HAP-1 (cell line): ENCODE results near the gene MKKS.

Experiments used
- DNase-seq, 2 experiments: peaks; one replicate each; pipeline ENCODE4 v3.0.0-alpha.2; 2016 to 2020; ENCODE audit warnings: low spot score in 2 of 2
- H3K27me3 ChIP-seq: fragments of 250-450 bp; sonication (Bioruptor Pico); 2 replicates; pipeline ENCODE4 v1.5.1; 2020; ENCODE audit warnings: low read depth, mild to moderate bottlenecking, moderate library complexity
- H3K36me3 ChIP-seq: fragments of 250-450 bp; sonication (Bioruptor Pico); replicated peaks from 2 replicates; pipeline ENCODE4 v1.5.1; 2020; ENCODE audit warnings: mild to moderate bottlenecking
- H3K4me1 ChIP-seq: fragments of 250-450 bp; sonication (Bioruptor Pico); 2 replicates; pipeline ENCODE4 v1.5.1; 2020; ENCODE audit warnings: mild to moderate bottlenecking
- H3K4me3 ChIP-seq: fragments of 250-450 bp; sonication (Bioruptor Pico); 2 replicates; pipeline ENCODE4 v1.5.1; 2020; ENCODE audit warnings: mild to moderate bottlenecking, moderate library complexity
- H3K9me3 ChIP-seq: fragments of 250-450 bp; sonication (Bioruptor Pico); 2 replicates; pipeline ENCODE4 v1.5.1; 2020; ENCODE audit warnings: mild to moderate bottlenecking, moderate library complexity
- in situ Hi-C: fragments of 300-500 bp; cut with MboI; formaldehyde crosslinking; loops from 3 replicates; pipeline ENCODE4 v1.14.3; 2020; ENCODE audit warnings: low sequenced_read_pairs, inconsistent platforms, mixed read lengths

Gene MKKS

DNA sequence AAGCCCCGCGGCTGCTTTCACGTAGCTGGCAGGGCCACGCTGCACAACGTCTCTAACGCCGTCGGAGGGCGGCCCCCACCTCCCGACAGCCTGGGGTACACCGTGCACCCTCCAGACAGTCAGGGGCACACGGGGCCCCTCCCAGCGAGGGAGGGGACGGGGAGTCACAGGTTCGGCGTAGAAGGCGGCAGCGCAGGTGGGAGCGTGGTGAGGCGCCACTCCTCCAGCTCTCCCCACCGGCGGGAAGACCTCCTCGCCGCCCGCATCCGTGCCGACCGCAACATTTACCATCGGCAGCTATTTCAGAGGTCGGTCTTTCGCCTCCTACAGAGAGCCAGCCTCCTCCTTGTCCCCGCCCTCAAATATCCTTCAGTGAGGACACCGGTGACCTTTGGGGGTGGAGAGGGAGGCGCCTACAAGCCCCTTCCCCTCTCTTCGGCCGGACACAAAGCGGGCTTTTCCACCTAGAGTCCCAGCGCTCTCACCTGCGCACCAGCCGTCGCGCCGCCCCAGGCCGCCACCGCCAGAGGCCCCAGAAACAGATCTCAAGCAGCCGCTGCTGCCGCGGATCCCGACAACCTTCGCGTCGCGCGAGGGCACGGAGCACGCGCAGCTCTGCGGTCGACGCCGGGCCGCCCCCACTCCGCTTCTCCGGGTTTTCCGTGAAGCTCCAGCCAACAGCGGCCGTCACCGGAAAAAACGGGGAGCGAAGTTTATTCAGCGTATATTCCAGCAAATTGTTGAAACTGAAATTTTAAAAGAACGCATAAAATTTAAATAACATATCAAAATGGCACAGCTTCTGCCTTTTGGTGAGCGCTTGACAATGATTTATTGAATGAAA is at the start of gene MKKS:
Gene MKKS (minus strand): TSS at position 600 of the 844 bp plus-strand sequence. CDS start 20,708 bp downstream, outside the sequence.
- H3K36me3 ChIP-seq: no peaks in the 10 kb centered on the region
- H3K4me3 ChIP-seq: peak within 1 kb of the TSS; percentile 63
- peak; percentile 80 to 93 for DNase-seq
- H3K27me3 ChIP-seq: no peaks in the 10 kb centered on the region
- no peaks in the 10 kb centered on the region for H3K9me3 ChIP-seq
- H3K4me1 ChIP-seq: peaks cover 36% of the 10 kb centered on the region
- in situ Hi-C loops: no loop called here

DNA sequence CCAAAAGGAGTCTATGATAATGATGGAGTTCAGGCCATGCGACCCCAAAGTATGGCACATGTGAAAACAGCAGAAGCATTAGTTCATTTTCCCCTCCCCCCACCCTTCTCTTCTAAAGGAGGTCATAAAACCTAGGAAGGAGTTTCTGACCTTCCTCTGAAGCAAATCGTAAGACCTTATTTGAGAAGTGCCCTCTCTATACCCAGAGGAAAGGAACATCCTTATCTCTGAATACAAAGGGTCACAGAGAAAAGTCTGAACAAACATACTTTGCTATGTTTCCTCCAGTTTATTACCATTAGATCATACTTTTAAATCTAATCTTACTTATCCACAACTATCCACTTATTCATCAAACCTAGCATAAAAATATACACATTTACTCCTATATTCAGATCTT is 49.7 kb upstream of the MKKS start:
- Histone ChIP-seq H3K27me3 (no peaks in the 10 kb centered on the region), H3K36me3 (no peaks in the 10 kb centered on the region), H3K4me1 (no peaks in the 10 kb centered on the region), H3K9me3 (no peaks in the 10 kb centered on the region), H3K4me3 (no peak overlapping the region)
- DNase-seq: no peak
- in situ Hi-C loops: no loop called here

DNA sequence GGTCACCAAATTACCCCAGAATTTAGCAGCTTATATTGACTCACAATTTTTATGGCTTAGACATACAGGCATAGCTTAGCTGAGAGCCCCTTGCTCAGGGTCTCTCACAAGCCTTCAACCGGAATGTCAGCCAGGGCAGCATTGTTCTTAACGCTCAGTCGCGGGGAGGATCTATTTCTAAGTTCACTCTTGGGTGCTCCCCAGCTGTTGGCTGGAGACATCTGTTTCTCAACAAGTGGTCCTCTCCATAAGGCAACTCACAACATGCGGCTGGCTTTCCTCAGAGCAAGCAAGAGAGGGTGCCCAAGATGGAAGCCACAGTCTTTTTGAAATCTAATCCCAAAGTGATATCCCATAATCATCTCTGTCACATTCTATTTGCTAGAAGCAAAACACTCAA is 47.7 kb upstream of the MKKS start:
- H3K36me3 ChIP-seq: no peaks in the 10 kb centered on the region
- H3K4me1 ChIP-seq: no peaks in the 10 kb centered on the region
- DNase-seq: no peak
- no peak overlapping the region for H3K4me3 ChIP-seq
- in situ Hi-C loops: no loop called here
- H3K9me3 ChIP-seq: no peaks in the 10 kb centered on the region
- H3K27me3 ChIP-seq: no peaks in the 10 kb centered on the region

DNA sequence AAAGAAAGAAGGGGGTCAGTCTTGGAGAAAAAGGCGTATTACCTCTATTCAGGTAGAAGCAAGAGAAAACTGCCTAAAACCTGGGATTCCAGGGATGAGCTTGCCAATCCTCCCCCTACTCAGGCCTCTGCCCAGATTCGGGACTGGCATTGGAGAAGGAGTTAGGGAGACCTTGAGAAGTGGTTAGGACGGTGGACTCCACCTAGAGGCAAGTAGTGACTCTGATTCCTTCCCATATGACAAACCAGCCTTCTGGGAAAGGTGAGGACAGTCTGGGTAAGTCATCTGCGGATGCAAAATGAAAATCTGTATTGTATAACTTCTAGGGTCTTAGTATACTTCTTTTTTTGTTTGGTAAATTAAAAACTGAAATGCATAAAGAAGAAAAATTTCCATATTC is 44.9 kb upstream of the MKKS start:
- Histone ChIP-seq H3K36me3 (no peaks in the 10 kb centered on the region), H3K27me3 (no peaks in the 10 kb centered on the region), H3K4me1 (peaks cover 4% of the 10 kb centered on the region), H3K4me3 (no peak overlapping the region), H3K9me3 (no peaks in the 10 kb centered on the region)
- in situ Hi-C loops: no loop called here
- no peak for DNase-seq

DNA sequence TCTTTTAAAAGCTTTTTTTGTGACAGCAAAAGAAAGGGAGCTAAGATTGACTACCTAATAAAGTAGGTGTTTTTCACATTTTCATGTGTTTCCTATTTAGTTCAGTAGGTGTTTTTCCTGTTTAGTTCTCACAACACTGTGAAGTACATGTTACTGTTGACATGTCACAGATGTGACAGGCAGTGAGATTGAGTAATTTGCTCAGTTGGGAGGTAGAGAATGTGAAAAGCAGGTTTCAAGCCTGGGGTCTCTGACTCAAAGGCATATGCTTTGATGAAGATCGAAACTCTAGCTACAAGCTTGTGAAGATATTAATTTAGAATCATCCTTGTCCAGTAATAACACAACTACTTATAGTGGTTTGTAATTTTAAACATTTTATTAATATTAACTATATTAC is 44.2 kb upstream of the MKKS start:
- Histone ChIP-seq H3K4me1 (peaks cover 6% of the 10 kb centered on the region), H3K27me3 (no peaks in the 10 kb centered on the region), H3K36me3 (no peaks in the 10 kb centered on the region), H3K4me3 (no peak overlapping the region), H3K9me3 (no peaks in the 10 kb centered on the region)
- in situ Hi-C loops: no loop called here
- DNase-seq: no peak

DNA sequence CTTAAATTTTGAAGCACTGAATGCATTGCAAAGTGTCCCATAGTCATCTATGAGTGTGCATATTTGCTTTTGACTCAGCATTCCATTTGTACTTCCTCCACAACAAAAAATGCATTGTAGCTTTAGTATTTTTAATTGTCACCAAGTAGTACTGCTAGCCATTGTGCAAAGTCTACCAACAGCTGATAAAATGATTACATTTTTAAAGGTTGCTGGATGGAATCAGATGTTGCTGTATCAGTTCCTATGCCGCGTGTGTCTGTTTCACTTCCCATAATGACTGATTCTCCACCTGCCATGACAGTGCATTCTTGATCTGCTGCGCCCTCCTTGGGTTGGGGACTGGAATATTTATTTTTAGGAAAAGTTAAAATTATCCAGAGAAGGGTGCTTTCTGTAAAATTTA is 42.3 kb upstream of the MKKS start:
- H3K4me3 ChIP-seq: no peak overlapping the region
- in situ Hi-C loops: no loop called here

DNA sequence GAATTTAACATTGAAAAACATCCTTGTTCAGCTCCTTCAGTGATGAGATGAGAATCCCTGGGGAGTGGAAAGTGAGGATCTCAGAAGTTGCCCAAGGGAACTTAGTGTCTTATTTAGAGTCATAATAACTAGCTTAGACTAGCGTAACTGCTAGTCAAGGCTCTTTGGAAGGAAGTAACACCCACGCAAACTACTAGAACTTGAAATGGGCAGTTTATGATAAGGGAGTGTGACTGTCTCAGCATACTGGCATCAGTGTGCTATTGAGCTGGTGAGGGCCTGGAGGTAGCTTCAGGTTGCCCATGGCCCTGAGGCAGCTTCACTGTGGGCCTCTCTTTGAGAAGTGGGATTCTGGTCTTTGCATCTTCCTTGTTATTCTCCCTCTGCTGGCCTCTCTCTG is 41.2 kb upstream of the MKKS start:
- no peak overlapping the region for H3K4me3 ChIP-seq
- no peak for DNase-seq
- H3K4me1 ChIP-seq: peaks cover 6% of the 10 kb centered on the region
- no peaks in the 10 kb centered on the region for H3K9me3 ChIP-seq
- H3K27me3 ChIP-seq: no peaks in the 10 kb centered on the region
- in situ Hi-C loops: no loop called here
- H3K36me3 ChIP-seq: no peaks in the 10 kb centered on the region

More for the DNA sequence above, 42.3 kb upstream of the MKKS start:
- no peaks in the 10 kb centered on the region for H3K9me3 ChIP-seq
- no peaks in the 10 kb centered on the region for H3K27me3 ChIP-seq
- H3K36me3 ChIP-seq: no peaks in the 10 kb centered on the region
- H3K4me1 ChIP-seq: peaks cover 6% of the 10 kb centered on the region
- DNase-seq: no peak

DNA sequence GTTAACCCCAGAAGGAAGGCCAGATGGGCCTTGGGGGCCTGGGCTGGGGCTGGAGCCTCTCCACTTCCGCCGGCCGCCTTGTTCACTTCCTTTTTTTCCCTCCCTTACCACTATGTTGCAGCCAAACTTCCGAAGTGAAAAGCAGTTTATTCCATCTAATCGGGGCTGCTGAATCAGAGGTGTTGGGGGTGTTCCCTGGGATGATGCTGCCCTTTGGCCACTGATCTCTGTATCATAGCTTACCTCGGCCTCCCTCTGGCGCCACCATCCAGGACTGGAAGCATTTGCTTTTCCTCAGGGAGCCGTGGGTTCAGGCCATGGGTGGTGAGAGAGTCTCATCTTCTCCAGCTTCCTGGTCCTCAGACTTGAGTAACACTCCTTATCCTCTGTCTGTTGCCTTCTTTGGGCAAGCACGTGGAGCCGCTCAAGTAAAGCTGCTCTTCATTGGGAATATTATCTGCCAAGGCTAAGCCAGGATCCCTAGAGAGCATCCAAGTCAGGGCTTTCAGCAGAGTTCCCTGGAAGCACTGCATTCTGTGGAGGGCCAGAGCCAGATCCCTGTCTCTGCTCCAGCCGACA is 40.7 kb upstream of the MKKS start:
- no peak overlapping the region for H3K4me3 ChIP-seq
- DNase-seq: no peak
- in situ Hi-C loops: no loop called here
- no peaks in the 10 kb centered on the region for H3K9me3 ChIP-seq
- H3K27me3 ChIP-seq: no peaks in the 10 kb centered on the region
- peaks cover 6% of the 10 kb centered on the region for H3K4me1 ChIP-seq
- no peaks in the 10 kb centered on the region for H3K36me3 ChIP-seq

DNA sequence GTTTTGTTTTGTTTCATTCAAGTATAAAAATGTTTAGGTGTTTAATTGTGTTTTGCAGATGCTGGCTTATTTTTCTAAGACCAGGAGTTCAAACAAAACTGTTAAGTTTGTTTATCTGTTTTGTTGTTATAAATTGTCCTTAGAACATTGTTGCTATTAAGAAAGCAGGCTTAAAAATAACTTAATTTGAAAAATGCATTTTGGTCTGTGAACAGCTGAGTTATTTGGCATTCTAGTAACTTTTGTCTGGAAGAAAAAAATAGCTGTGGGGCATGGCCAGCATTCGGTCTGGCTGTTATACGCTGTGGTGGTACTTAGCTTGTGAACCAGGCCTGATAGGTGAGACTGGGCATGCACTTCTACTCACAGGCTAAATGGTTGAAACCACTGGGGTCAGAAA is 38.8 kb upstream of the MKKS start:
- no peaks in the 10 kb centered on the region for H3K27me3 ChIP-seq
- H3K9me3 ChIP-seq: no peaks in the 10 kb centered on the region
- in situ Hi-C loops: no loop called here
- peaks cover 13% of the 10 kb centered on the region for H3K4me1 ChIP-seq
- no peak overlapping the region for H3K4me3 ChIP-seq
- no peak for DNase-seq
- H3K36me3 ChIP-seq: no peaks in the 10 kb centered on the region

DNA sequence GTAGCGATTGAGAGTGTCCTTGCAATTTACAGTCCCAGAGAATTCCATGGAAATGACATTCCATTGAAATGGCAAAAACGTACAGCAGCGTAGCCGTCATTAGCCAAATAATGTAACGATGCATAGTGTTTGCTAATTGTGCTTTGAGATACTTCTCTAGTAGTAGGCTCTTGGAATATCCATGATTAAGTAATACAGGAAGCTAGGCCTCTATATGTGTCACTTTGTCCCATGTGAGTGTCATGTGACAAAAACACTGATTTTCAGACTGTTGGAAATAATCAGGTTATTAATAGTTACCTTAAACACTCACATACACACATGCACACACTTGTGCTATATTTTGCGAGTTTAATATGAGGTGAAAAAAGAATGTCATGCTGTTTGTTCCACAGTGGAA is 36.3 kb upstream of the MKKS start:
- DNase-seq: no peak
- H3K4me1 ChIP-seq: peaks cover 32% of the 10 kb centered on the region
- no peak overlapping the region for H3K4me3 ChIP-seq
- H3K27me3 ChIP-seq: no peaks in the 10 kb centered on the region
- in situ Hi-C loops: no loop called here
- H3K36me3 ChIP-seq: no peaks in the 10 kb centered on the region
- no peaks in the 10 kb centered on the region for H3K9me3 ChIP-seq

DNA sequence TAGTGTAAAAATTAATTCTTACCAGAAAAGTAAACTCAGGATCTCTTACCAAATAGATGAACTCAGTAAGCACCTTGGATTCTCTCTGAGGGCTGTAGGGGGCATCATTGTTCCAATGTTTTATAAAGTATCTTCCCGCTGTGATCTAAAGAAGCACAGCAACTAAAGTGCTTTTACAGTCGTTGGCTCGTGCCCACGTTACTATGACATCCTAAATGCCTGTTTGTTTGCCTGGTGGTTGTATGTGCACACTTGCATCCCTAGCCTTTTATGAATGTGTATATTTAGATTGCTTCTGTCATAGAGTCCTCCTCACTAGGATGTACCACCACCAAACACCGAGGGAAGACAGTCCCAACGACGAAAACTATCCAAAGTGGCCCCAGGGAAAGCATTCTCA is 35.6 kb upstream of the MKKS start:
- H3K4me3 ChIP-seq: no peak overlapping the region
- no peaks in the 10 kb centered on the region for H3K9me3 ChIP-seq
- peaks cover 32% of the 10 kb centered on the region for H3K4me1 ChIP-seq
- in situ Hi-C loops: no loop called here
- no peaks in the 10 kb centered on the region for H3K27me3 ChIP-seq
- H3K36me3 ChIP-seq: no peaks in the 10 kb centered on the region
- DNase-seq: peak; percentile 41 to 53

DNA sequence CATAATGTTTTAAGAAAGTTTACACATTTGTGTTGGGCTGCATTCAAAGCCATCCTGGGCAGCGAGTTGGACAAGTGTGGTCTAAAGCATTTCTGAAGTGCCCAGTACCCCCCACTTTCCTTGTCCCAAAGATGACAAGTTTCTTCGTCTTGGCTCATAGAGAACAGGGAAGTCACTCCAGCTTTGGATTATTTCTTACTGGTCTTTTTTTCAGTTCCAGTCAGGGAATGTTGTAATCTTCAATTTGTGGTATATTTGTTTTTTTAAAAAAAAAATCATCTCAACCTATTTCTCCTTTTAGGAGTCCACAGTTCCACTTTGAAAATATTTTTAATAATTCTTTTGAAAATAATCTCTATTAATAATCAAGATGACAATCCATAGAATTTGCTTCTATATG is 35.0 kb upstream of the MKKS start:
- no peaks in the 10 kb centered on the region for H3K36me3 ChIP-seq
- no peak for DNase-seq
- H3K4me3 ChIP-seq: no peak overlapping the region
- no peaks in the 10 kb centered on the region for H3K27me3 ChIP-seq
- H3K4me1 ChIP-seq: peaks cover 30% of the 10 kb centered on the region
- H3K9me3 ChIP-seq: no peaks in the 10 kb centered on the region
- in situ Hi-C loops: no loop called here

DNA sequence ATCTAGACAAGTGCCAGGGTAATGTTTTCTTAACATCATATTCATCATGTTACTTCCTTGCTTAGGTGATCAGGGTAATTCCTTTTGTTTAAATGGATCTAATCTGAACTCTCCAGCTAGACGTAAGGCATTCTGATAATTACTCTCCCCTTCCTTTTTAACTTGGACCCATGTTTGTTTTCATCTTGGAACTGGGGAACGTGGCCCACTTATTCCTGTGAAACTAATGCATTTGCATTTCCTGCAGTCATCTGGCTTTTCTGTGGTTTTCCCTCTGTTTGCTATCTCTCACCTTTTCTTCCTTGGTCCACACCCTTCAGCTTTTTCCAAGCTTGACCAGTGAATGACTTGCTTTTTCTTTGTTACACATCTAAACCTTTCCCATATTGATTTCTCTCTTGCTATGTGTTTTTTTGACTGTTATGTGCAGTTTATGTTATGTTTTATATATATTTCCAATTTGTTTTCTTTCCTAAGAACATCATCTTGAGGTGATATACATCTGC is 34.4 kb upstream of the MKKS start:
- no peaks in the 10 kb centered on the region for H3K36me3 ChIP-seq
- DNase-seq: no peak
- in situ Hi-C loops: no loop called here
- no peaks in the 10 kb centered on the region for H3K9me3 ChIP-seq
- peaks cover 27% of the 10 kb centered on the region for H3K4me1 ChIP-seq
- no peak overlapping the region for H3K4me3 ChIP-seq
- H3K27me3 ChIP-seq: no peaks in the 10 kb centered on the region

DNA sequence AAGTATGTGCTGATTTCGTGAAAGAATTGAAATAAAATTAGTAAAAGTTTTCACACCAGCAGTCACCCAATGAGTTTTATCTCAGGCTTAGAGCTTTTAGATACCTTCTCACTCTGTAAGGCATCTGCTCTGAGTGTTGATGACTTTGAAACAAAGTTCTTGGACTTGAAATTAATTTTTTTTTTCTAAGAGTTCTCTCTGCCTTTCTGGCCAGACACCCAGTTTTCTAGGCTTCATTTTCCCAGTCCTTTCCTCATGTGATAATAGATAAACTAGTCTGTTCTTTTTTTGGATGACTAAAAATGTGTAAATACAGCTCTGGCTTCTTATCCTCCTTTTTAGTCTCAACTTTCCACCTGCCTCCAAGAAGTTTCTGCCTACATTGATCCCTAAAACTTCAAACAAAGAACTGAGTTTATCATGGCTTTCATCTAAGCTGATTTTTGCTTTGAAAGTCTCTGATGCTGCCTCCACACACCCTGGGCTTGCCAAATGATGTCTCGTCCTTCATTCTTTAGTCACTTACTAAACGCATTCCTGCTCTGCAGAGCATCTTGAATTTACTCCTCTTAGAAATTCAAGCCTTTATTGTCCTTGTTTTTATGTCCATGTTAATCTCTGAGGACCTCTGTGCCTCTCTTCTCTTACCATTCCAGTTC is 33.8 kb upstream of the MKKS start:
- in situ Hi-C loops: no loop called here
- Histone ChIP-seq H3K27me3 (no peaks in the 10 kb centered on the region), H3K9me3 (no peaks in the 10 kb centered on the region), H3K36me3 (no peaks in the 10 kb centered on the region), H3K4me1 (peaks cover 27% of the 10 kb centered on the region), H3K4me3 (no peak overlapping the region)
- no peak for DNase-seq
